Nephron (organoid): ENCODE measurements around the gene PLCB1.

Experiments used
- H3K27ac Mint-ChIP-seq, 3 experiments: 2 replicates each; pipeline ENCODE4 v1.8.0; 2020; ENCODE audit warnings: mixed read lengths in 3 of 3, mild to moderate bottlenecking in 2 of 3, moderate library complexity in 1 of 3
- H3K27me3 Mint-ChIP-seq: 2 replicates; pipeline ENCODE4 v1.8.0; 2021; ENCODE audit warnings: low read depth, mild to moderate bottlenecking, moderate library complexity, mixed read lengths
- H3K36me3 Mint-ChIP-seq: 2 replicates; pipeline ENCODE4 v1.8.0; 2020; ENCODE audit warnings: low read depth, mixed read lengths
- H3K4me1 Mint-ChIP-seq: 2 replicates; pipeline ENCODE4 v1.8.0; 2020; ENCODE audit warnings: mixed read lengths
- H3K4me3 Mint-ChIP-seq, 3 experiments: 2 replicates each; pipeline ENCODE4 v1.8.0; 2020; ENCODE audit warnings: mild to moderate bottlenecking in 3 of 3, mixed read lengths in 3 of 3, moderate library complexity in 2 of 3
- H3K9me3 Mint-ChIP-seq: 2 replicates; pipeline ENCODE4 v1.8.0; 2020; ENCODE audit warnings: mixed read lengths
- TF ChIP-seq, protein P1 (sequence below), 3 experiments: fragments of 200-600 bp; sonication (generic); IDR thresholded peaks; one replicate each; pipeline ENCODE4 v1.5.0; 2021; ENCODE audit warnings: antibody characterized with exemption in 3 of 3; ENCODE audit not compliant: unreplicated experiment in 3 of 3

Gene PLCB1

DNA sequence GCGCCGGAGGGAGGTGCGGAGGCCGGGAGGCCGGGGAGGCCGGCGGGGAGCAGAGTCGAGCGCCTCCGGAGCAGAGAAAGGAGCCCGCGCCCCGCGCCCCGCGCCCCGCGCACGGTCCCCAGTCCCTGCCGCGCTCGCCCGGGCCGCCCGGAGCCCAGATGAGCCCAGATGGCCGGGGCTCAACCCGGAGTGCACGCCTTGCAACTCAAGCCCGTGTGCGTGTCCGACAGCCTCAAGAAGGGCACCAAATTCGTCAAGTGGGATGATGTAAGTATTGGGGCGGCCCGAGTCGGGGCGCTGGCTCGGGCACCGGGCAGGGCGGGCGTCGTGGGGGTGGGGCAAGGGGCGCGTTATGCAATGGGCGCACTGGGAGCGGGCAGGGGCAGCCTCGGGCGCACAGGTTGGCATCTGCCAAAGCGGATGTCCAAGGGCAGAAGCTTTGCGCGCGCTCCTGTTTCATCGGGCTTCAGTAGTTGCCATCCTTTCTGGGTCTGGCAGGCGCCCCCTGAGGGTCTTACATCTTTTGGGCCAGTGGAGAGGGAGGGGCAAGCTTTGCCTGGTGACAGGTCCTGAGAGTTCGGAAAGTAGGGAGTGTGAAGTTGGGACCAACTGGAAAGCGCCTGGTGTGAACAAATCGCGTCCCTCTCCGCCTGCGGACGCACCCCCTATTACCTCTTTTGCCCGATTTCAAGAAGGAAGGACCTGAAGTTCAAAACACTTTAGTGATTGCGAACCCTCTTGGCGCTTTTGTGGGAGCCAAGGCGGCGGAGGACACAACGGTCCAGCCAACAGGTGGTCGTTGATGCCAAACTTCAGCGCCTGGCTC is 631 bp downstream of the PLCB1 start:
- Mint-ChIP-seq H3K36me3 (no peaks in the 10 kb centered on the region), H3K9me3 (no peaks in the 10 kb centered on the region), H3K27me3 (peaks cover 27% of the 10 kb centered on the region), H3K27ac (peak overlapping the region; percentile 50 to 71 (median 67)), H3K4me3 (peak overlapping the region; percentile 91 to 94 (median 94)), H3K4me1 (peaks cover 13% of the 10 kb centered on the region)
- TF ChIP-seq, protein P1, sequence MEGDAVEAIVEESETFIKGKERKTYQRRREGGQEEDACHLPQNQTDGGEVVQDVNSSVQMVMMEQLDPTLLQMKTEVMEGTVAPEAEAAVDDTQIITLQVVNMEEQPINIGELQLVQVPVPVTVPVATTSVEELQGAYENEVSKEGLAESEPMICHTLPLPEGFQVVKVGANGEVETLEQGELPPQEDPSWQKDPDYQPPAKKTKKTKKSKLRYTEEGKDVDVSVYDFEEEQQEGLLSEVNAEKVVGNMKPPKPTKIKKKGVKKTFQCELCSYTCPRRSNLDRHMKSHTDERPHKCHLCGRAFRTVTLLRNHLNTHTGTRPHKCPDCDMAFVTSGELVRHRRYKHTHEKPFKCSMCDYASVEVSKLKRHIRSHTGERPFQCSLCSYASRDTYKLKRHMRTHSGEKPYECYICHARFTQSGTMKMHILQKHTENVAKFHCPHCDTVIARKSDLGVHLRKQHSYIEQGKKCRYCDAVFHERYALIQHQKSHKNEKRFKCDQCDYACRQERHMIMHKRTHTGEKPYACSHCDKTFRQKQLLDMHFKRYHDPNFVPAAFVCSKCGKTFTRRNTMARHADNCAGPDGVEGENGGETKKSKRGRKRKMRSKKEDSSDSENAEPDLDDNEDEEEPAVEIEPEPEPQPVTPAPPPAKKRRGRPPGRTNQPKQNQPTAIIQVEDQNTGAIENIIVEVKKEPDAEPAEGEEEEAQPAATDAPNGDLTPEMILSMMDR (IDR thresholded peaks at IDR 0.05; ENCODE audit: unreplicated experiment in 3 of 3) = no peak

DNA sequence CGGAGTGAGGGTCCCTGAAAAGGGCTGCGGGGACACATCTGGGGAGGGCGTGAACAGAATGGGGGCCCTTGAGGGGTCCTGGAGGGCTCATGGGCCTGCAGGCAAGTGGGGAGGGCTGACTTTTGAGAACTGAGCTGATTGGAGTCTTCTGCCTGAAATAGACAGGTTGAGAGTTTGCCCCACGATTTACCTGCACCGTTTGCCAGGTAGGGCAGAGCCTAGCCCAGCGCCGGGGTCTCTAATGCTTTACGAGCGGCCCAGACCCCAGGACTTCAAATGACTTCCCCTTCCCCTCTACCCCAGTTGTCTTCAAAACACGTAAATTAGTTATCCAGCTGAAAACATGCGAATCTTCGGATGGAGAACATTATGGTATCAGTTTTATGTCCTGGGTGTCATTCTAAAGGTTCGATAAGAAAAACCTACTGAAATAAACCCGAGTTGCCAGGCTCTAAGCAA is 1.3 kb downstream of the PLCB1 start:
- Mint-ChIP-seq H3K4me3 (peak overlapping the region; percentile 91 to 94 (median 94)), H3K36me3 (no peaks in the 10 kb centered on the region), H3K4me1 (peaks cover 13% of the 10 kb centered on the region), H3K27me3 (peaks cover 27% of the 10 kb centered on the region), H3K27ac (peak overlapping the region; percentile 50 to 71 (median 67)), H3K9me3 (no peaks in the 10 kb centered on the region)
- TF ChIP-seq, protein P1 (IDR thresholded peaks at IDR 0.05; ENCODE audit: unreplicated experiment in 3 of 3) = no peak

DNA sequence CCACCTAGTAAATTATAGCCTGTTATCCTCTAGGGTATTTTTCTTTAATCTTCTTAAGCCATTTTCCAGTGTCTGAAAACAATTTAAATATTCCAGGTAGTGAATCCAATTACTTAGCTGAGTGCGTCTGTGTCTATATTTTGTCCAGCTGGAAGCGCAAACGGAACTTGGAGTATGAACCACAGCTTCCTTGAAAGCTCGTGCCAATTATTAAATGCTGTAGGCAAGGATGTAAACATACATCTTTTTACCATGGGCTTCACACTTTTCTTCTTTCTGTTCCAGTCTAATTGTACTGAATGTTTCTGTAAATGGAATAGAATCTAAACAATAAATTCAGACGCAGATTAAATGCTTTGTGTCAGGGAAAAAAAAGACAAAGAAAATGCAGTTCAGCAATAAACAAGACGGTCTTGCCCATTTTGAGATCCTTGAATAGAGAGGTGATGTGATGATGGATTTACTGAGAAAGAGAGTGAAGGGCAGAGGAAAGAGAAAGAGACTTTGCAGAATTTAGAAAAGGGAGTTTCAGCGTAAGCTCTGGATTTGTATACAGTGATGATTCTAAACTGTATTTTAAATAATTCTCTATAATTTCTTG is 1.9 kb downstream of the PLCB1 start:
- H3K36me3 Mint-ChIP-seq = no peaks in the 10 kb centered on the region
- H3K4me1 Mint-ChIP-seq = peaks cover 13% of the 10 kb centered on the region
- peak overlapping the region; percentile 91 to 94 (median 94) for H3K4me3 Mint-ChIP-seq
- H3K9me3 Mint-ChIP-seq = no peaks in the 10 kb centered on the region
- H3K27ac Mint-ChIP-seq = peak overlapping the region in 2 of 3 experiments; percentile 1 to 67
- TF ChIP-seq, protein P1 (IDR thresholded peaks at IDR 0.05; ENCODE audit: unreplicated experiment in 3 of 3) = no peak
- peaks cover 27% of the 10 kb centered on the region for H3K27me3 Mint-ChIP-seq

DNA sequence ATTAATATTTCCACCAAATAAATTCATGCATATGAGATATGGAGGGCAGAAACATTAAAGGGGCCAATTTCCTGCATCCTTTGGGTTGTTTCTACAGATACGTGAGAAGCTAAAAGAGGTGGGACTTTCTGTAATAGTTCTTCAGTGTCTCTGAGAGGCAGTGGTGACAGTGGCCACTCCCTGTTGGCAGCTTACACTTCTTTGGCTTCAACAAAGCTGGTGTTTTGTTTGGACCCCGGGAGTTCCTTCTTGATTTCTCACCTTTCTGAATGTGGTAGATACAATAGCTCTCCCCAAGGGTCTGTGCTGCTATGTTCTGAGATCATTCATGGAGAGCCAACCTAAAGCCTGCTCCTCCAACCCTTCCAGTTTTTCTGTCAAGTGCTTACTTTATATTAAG is 7.8 kb downstream of the PLCB1 start:
- H3K27me3 Mint-ChIP-seq = peaks cover 3% of the 10 kb centered on the region
- H3K4me1 Mint-ChIP-seq = no peaks in the 10 kb centered on the region
- H3K36me3 Mint-ChIP-seq = no peaks in the 10 kb centered on the region
- H3K4me3 Mint-ChIP-seq = no peak overlapping the region
- no peaks in the 10 kb centered on the region for H3K9me3 Mint-ChIP-seq
- TF ChIP-seq, protein P1 (IDR thresholded peaks at IDR 0.05; ENCODE audit: unreplicated experiment in 3 of 3) = no peak
- no peak overlapping the region for H3K27ac Mint-ChIP-seq

DNA sequence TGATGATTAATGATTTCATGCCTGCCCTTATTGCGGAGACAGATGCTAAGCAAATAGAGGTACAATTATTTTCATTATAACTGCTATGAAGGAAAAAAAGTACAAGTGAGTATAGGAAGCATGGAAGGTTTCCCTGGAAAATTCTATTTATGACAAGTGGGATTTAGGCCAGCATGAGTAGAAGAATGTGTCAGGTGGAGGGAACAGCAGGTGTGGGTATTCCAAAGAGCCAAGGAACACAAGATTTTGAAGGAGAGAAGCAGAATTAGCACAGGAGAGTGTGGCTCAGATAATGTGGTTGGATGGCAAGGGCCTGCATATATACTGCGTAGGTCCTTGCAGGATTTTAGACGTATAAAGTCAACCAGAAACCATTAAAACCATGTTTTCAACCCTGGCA is 11.4 kb downstream of the PLCB1 start:
- no peaks in the 10 kb centered on the region for H3K36me3 Mint-ChIP-seq
- no peaks in the 10 kb centered on the region for H3K9me3 Mint-ChIP-seq
- no peak overlapping the region for H3K27ac Mint-ChIP-seq
- H3K4me1 Mint-ChIP-seq = no peaks in the 10 kb centered on the region
- TF ChIP-seq, protein P1 (IDR thresholded peaks at IDR 0.05; ENCODE audit: unreplicated experiment in 3 of 3) = no peak
- no peak overlapping the region for H3K4me3 Mint-ChIP-seq
- H3K27me3 Mint-ChIP-seq = no peaks in the 10 kb centered on the region
